HG02610 (cell line): ENCODE data around the gene DCLRE1C.
A peak's percentile ranks its signal among the peaks of the same experiment; 100 is the strongest.
"Not testable (repeated sequence)": the region's sequence is repeated elsewhere in the genome, so short reads cannot be mapped to it uniquely, and the experiment has no call there.

Experiments
- ATAC-seq: cut with Tn5 transposase; IDR thresholded peaks from one replicate; pipeline ENCODE4 v1.9.1; 2021; ENCODE audit warnings: mild to moderate bottlenecking, moderate library complexity; ENCODE audit not compliant: unreplicated experiment

Gene DCLRE1C

GRCh38 chr10:14947268-14947667 lies 6.6 kb downstream of the DCLRE1C start:
- no peak for ATAC-seq

GRCh38 chr10:14945108-14945507 lies 8.8 kb downstream of the DCLRE1C start:
- ATAC-seq, result no peak

- not testable (repeated sequence) for ATAC-seq
Measured at GRCh38 chr10:14942950-14943338, 11.0 kb downstream of the DCLRE1C start.

GRCh38 chr10:14942147-14942949 lies 11.5 kb downstream of the DCLRE1C start:
- peak; percentile 89 for ATAC-seq

- ATAC-seq, result not testable (repeated sequence)
Measured at GRCh38 chr10:14938971-14939370, 14.9 kb downstream of the DCLRE1C start.

GRCh38 chr10:14936584-14936983 lies 17.3 kb downstream of the DCLRE1C start:
- ATAC-seq, result no peak

GRCh38 chr10:14930610-14931009 lies 23.3 kb downstream of the DCLRE1C start:
- ATAC-seq, result no peak

GRCh38 chr10:14926722-14927416 lies 27.0 kb downstream of the DCLRE1C start:
- ATAC-seq, result peak; percentile 98

- ATAC-seq, result peak; percentile 8
Measured at GRCh38 chr10:14926061-14926470, 27.8 kb downstream of the DCLRE1C start.

- no peak for ATAC-seq
Measured at GRCh38 chr10:14925268-14925667, 28.6 kb downstream of the DCLRE1C start.

- no peak for ATAC-seq
Measured at GRCh38 chr10:14924013-14924412, 29.9 kb downstream of the DCLRE1C start.

- ATAC-seq, result no peak
Measured at GRCh38 chr10:14918964-14919363, 34.9 kb downstream of the DCLRE1C start.

GRCh38 chr10:14917827-14918226 lies 36.1 kb downstream of the DCLRE1C start:
- no peak for ATAC-seq

GRCh38 chr10:14916600-14916999 lies 37.3 kb downstream of the DCLRE1C start:
- no peak for ATAC-seq

- no peak for ATAC-seq
Measured at GRCh38 chr10:14911801-14912200, 42.1 kb downstream of the DCLRE1C start.

GRCh38 chr10:14910953-14911352 lies 42.9 kb downstream of the DCLRE1C start:
- ATAC-seq, result no peak

GRCh38 chr10:14909101-14909500 lies 44.8 kb downstream of the DCLRE1C start:
- ATAC-seq, result no peak

- not testable (repeated sequence) for ATAC-seq
Measured at GRCh38 chr10:14907591-14907990, 46.3 kb downstream of the DCLRE1C start.

GRCh38 chr10:14906765-14907164 lies 47.1 kb downstream of the DCLRE1C start:
- no peak for ATAC-seq

- ATAC-seq, result no peak
Measured at GRCh38 chr10:14905890-14906289, 48.0 kb downstream of the DCLRE1C start.

GRCh38 chr10:14904864-14905263 lies 49.0 kb downstream of the DCLRE1C start:
- no peak for ATAC-seq

- ATAC-seq, result no peak
Measured at GRCh38 chr10:14904316-14904732, 49.6 kb downstream of the DCLRE1C start.
